Activated CD4-positive, CD25-positive, alpha-beta regulatory T cell treated with anti-CD3 and anti-CD28 coated beads, Interleukin-2, amount 50 U/mL, for 72 hours (primary cell): ENCODE data around the gene NAALADL1.
A peak's percentile ranks its signal among the peaks of the same experiment; 100 is the strongest.

ENCODE experiments used
- DNase-seq: peaks from one replicate; pipeline ENCODE4 v3.0.0; 2021

The NAALADL1 gene

DNA sequence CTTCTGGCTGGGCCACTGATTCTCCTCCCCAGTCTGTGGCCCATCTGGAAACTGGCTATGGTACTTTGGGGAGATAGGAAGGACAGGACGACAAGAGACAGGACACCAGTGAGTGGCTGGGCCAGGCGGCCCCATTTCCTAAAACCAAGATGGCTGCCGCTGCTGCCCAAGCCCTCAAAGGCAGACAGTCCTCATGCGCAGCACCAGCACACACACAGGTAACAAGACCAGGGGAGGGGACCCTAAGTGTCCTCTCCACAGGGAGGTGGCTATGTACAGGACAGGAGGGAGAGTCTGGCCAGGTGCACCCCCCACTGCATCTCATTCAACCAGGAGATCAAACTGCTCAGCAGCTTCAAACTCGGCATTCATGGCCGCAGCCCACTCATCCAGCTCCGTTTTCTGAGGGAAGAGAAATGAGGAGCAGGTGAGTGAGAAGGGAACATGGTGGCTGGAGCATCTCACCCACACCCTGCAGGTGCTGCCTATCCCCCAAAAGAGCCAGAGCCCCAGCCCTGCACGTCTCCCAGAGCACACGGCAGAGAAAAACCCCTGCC is 20.5 kb upstream of the NAALADL1 start:
- no peak for DNase-seq

DNA sequence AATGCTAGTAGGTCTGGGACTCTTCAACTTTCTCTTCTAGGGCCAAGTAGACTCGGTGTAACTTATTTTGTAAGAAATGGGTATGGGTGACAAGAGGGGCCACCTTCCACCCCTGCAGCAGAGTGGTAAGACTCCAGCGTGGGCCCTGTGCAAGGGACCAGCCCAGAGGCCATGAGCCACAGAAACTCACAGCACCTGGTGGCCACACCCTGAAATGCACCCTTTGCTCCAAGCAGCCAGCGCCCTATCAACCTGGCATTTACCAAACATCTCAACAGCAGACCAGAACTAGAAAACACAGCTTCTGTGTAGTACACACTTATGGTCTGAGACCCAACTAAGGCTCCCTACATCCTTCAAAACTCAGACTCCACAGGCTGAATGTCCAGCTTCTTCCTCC is 19.8 kb upstream of the NAALADL1 start:
- DNase-seq, result peak; percentile 72

DNA sequence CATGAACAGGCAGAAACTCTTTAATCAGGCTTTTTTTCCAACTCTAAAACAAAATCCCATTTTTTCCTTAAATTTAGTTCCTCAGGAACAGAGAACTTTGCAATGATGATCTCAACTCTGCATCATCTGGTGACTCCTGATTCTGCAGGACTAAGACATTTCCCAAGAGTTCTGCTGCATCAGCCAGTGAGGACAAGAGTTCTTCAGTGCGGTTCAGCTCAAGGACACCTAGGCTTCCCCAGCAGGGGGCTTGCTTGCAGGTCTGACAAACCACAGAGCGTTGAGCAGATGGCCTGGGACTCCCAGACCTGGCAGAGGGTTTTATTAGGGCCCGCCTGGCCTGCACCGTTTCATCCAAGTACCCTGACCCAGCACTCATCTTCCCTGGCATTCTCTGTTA is 19.1 kb upstream of the NAALADL1 start:
- no peak for DNase-seq

DNA sequence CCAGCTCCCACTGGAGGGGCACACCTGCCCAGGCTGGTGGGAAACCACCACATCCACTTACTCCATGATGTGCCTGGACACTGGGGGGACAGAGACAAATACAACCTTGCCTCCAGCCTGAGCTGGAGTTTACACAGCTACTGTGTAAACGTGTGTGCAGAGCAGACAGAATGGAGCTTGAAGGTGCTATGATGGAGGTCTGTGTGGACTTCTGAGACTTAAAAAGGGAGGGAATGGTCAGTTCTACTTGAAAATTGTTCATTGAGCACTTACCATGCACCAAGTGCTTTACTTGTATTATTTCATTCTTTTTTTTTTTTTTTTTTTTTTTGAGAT is 14.2 kb upstream of the NAALADL1 start:
- no peak for DNase-seq

DNA sequence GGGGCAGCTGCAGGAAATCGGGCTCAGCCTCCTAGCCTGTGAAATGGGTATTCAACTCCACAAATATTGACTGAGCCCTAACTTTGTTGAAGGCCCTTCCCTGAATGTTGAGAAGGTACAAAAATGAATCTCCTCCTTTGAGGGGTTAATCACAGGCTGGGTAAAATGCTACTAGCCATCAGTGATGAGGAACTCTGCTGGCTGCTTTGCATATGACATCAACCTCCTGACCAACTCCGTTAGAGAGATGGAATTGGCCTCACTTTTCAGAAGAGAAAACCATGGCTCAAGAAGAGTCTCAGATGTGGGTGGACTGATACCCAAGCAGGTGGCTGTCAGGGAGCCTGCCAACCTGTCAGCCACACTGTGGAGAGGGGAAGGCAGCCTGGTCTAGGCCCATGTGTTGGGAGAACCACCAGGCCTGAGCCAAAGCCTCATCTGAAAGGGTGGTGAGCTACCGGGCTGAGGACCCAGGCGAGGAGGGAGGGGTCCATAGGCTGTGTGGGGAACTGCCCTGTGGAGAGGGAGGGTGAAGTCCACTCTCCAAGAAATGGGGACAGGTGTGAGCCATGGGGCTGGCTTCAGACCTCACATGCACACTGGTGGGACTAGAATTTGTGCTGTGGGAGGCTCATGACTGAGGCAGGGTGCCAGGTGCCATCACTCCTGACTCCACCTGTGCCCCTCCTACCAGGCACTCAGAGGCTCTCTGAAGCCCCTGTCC is 13.7 kb upstream of the NAALADL1 start:
- no peak for DNase-seq

DNA sequence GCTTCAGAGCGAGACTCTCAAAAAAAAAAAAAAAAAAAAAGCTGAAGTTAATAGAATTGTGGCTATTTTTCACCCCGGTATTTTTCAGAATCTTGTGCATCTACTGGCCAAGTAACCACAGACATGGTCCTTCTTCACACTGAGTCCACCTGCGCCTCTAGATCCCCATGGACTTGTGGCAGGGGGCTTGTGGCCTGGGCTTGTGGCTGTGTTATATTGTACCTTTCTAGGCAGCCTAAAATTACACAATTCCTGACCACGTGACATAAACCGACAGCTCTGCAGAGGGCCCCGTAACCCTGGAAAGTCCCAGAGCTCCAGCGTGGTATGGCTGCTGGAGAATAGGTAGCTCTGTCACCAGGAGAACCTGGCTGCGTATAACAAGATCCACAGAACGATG is 10.9 kb upstream of the NAALADL1 start:
- no peak for DNase-seq

DNA sequence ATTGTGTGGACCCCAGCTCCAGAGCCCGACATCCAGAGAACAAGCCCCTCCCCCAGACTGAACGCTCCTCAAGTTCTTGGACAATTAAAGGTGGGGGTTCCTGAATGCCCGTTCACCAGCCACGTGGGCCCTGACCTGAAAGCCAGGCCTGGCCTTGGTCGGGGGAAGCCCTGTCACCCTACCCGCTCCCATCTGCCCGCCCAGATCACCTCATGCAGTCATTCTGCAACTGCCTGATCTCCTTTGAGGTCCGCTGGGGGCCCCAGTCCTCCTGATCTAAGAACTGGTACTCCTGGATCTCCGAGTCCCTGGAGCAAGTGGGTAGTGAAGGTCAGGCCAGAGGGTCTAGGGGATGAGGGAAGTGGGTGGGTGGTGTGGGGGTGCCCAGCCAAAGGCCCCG is 9.1 kb upstream of the NAALADL1 start:
- DNase-seq, result no peak

DNA sequence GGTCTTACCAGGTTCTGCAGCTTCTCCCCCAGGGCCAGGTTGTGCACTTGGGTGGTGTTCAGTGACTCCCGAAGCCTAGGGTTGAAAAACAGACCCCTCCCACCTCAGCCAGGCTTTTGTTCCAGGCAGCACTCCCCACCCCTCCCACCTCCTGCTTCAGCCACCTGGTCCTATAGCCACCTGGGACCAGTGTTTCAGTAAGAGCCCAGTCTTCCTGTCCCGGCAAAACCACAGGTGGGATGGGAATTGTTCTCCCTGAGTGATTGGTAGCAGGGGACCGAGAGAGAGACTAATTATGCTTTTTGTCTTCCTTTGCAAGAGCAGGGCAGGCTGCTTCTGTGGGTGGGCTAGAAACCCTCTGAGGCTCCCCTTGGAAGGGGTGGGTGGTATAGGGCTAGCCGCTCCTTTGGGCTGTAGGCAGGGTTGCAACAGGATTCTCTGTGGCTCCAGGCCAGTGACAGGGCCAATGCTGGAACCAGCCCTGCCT is 8.5 kb upstream of the NAALADL1 start:
- DNase-seq, result no peak

DNA sequence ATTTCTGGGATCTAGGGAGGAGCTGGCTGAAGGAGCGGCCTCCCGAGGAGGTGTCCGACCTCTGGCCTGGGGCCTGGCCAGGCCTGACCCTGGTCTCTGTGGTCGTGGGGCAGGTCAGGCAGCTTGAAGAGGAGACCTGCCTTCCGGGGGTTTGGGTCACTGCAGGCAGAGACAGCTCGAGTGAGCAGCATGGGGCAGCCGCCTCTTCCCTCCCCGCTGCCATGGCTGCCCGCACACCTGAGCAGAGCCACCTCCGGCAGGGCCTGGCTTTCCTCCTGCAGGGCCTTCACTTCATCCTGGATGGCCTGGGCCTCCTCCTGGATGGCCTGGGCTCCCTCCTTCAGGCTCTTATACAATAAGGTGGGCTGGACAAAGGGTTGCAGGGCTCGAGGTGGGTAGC is 8.0 kb upstream of the NAALADL1 start:
- no peak for DNase-seq

DNA sequence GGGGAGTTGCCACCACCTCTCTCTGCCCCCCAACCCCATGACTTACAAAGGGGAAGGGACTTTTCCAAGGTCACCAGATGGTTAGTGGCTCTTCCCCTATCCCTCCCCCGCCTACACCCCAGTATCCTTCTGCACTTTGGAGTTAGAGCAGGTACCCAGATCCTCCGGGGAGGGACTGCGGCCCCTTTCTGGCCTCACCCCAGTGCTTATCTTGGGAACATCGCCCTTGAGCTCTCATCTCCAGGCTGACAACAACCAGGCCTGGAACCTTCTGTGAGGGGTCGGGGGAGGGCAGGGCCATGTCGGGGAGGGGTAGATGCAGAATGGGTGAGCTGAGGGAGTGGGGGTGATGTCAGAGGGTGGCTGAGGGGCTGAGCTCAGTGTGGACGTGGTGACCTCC is 7.5 kb upstream of the NAALADL1 start:
- DNase-seq, result no peak

DNA sequence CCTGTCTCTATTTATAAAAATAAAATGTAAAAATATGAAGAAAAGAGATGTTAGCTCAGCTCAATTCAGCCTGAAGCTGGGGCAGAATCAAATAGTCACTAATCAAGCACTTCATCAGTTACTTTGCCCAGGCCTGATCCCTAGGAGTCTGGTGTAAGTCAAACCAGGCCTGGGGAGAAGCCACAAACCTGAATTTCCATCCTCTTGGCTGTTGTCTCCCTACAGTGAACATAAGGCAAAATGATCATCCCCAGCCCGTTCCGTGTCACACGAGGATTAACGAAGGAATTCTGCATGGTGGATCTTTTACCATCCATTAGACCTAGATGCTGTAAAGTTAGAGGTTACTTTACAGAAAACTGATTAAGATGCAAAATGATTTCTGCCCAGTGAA is 6.5 kb upstream of the NAALADL1 start:
- no peak for DNase-seq

DNA sequence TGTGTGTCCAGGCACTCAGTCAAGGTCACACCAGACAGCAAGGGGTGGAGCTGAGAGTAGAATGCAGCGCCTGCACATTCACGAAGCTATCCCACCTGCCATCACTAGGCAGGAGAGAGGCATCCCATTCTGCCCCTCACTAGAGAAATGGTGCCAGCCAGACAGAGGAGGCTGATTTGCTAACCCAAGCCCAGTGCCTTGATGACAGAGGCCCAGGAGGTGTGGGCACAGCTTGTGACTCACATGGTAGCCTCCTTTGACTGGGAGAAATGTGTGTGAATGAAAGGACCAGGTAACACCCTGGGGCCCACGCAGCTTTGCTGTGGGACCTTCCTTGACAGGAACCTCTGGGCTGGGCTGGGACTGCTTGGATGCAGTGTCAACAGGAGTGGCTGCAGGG is 5.2 kb upstream of the NAALADL1 start:
- DNase-seq, result no peak

DNA sequence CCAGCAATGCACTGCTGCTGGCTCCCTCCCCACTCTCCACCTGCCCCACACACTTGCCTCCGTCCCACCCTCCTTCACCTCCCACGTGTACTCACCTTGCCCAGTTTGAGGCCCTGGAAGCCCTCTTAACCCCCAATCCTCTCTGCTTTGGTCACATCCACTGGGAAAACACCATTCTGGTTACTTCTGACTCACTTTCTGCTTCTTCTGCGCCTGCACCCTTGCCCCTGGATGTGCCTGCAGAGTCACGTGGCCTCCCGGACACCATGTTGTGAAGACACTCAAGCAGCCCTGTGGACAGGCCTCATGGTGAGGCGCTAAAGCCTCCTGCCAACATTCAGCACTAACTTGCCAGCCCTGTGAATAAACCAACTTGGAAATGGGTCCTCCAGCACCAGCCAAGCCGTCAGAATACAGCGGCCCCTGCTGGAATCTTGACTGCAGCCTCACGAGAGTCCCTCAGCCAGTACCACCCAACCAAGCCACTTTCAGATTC is 2.6 kb upstream of the NAALADL1 start:
- DNase-seq, result no peak

DNA sequence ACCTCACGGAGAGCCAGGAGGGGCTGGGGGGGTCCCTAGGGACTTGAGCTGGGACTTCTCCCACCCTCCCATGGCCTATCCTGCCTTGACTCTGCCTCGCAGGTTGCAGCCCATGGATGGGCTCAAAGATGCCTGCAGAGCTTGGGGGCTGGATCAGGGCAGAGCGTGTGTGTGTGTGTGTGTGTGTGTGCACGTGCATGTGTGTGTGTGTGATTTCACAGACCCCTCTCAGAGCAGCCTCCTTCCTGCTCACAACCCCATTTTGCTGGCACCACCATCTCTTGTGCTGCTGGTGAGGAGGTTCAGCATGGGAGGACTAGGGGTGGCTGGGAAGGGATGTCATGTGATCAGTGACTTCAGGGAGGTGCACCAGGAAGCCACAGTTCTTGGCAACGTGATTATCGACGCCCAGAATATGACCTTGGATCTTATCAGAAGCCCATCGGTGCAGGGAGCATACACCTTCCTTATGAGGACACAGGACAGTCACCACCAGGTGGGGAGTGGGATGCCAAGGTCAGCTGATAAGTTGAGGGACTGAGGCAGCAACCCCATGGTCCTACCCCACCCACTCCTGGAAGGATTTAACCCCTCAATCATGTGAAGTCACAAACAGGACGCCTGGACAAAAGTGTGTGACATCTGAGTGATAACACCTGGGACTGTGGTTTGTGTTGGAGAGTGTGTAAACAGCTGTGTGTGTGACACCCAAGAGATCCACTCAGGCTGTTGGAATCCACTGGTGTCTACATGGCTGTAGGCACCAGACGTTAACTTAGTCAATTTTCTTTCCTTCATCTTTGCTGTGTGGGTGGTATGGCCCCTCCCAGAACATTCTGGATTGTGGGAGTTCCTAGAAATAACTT is 1.8 kb upstream of the NAALADL1 start:
- no peak for DNase-seq

DNA sequence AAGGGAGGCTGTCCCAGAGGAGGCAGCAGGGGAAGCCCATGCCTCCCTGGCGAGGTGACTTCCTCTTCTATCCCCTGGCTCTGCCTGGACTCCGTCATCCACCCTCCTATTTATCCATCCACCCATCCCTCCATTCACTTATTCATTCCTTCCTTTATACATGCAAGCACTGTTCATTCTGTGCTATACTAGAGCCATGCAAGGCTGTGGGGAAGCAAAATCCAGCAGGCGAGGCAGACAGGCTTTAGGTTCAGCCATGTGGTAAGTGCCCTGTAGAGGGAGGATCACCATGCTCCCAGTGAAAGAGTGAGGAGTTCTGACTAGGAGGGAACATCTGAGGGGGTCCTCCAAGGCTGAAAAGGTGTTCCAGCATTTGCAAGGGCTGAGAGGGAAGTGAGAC is 1.2 kb upstream of the NAALADL1 start:
- no peak for DNase-seq

DNA sequence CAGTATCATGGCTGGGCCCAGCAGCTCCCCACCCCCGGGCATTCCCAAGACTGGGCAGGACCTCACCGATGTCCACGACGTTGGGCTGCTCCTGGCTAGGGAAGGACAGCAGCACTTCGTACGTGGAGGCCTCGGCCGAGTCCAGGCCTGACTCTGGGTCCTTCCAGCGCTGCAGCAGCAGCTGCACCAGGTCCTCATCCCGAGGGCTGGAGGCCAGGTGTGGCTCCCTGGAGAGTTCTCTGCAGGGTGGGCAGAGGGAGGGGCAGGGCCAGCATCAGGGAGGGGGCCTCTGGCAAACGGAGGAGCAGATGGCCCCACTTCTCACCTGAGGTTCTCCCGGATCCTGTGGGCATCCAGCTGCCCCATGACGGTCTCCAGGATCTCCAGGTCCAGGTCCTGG is 341 bp downstream of the NAALADL1 start:
- DNase-seq, result no peak

DNA sequence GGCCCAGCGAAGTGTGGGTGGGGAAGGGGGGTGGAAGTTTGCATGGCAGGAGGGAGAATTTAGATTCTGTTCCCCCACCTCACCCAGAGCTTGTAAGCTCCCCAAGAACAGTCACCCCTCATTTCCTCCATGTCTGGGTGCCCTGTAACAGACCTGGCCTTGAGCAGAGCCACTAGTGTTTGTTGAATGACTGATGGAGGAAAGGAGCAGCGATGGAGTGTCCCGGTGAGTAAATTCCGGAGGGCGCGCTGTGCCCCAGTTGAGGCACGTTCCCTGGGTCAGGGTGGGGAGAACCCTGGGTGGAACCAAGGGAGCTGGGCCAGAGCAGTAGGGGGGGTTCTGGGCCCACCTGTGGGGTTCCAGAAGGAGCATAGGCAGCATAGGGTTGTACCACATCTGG is 827 bp downstream of the NAALADL1 start:
- no peak for DNase-seq

DNA sequence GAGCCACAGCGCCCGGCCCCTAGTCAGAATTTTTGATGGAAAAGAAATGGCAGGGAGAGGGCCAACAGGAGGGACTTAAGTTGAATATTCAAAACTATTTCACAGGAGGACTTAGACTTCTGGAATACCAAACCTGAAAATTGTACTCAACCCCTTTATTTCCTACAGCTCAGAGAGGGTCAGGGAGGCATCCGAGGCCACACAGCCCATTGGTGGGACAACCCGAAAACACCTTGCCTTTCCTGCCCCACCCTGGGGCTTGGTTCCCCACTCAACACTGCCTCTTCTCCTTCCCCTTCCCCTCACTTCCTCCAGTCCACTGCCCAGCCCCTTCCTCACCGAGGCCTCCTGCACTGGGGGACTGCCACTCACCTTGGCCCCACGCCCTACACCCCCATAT is 1.4 kb downstream of the NAALADL1 start:
- no peak for DNase-seq

DNA sequence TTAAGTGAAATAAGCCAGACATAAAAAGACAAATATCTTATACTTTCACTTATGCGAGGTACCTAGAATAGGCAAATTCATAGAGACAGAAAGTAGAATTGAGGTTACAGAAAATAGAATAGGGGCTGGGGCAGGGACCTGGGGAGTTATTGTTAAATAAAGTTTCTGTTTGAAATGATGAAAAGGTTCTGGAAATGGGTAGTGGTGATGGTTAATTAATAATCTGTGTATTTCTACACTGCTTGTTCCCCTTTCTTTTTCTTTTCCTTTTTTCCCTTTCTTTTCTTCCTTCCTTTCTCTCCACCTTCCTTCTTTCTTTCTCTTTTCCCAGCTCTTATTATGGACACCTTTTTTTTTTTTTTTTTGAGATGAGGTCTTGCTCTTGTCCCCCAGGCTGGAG is 2.8 kb downstream of the NAALADL1 start:
- no peak for DNase-seq

DNA sequence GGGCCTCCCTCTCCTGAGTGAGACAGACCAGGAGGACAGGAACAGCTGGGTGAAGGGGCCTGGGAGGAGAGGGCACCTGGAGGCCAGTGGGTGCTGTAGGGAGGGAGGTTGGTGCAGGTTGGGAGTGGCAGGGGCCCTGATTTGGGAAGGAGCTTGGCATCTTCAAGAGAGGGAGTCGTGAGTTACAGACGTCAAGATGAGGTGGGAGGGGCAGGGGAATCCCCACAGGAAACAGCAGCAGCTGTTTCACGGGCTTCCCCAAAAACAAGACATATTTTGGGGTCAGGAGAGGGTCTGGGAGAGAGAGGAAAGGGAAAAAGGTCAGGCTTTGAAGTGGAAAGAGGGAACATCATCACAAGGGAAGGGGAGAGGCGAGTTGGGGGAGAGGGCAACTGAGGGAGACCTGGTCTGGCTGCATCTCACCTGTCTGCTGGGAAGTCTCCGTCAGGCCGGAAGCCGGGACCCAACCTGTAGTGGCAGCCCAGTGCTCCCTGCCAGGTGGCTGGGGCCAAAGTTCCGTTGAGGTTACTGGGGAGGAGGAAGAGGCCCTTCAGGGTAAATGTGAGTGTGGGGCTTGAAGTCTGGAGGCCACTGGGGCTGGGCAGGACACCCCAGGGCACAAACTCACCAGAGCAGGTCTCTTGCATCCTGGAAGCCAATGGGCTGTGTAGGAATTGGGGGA is 4.4 kb downstream of the NAALADL1 start:
- DNase-seq, result no peak

DNA sequence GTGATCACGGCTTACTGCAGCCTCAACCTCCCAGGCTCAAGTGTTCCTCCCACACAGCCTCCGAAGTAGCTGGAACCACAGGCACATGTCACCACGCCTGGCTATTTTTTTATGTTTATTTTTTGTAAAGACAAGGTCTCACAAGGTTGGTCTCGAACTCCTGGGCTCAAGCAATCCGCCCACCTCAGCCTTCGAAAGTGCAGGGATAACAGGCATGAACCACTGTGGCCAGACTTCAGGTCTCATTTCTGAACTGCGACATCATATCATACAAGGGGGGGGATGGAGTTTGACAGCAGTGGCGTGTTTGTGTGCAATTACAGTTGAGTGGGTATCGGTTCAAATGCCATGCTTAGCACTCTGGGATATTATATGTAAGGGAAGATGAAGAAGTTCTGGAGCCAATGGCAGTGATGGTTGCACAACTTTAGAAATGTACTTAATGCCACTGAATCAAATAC is 6.9 kb downstream of the NAALADL1 start:
- no peak for DNase-seq

DNA sequence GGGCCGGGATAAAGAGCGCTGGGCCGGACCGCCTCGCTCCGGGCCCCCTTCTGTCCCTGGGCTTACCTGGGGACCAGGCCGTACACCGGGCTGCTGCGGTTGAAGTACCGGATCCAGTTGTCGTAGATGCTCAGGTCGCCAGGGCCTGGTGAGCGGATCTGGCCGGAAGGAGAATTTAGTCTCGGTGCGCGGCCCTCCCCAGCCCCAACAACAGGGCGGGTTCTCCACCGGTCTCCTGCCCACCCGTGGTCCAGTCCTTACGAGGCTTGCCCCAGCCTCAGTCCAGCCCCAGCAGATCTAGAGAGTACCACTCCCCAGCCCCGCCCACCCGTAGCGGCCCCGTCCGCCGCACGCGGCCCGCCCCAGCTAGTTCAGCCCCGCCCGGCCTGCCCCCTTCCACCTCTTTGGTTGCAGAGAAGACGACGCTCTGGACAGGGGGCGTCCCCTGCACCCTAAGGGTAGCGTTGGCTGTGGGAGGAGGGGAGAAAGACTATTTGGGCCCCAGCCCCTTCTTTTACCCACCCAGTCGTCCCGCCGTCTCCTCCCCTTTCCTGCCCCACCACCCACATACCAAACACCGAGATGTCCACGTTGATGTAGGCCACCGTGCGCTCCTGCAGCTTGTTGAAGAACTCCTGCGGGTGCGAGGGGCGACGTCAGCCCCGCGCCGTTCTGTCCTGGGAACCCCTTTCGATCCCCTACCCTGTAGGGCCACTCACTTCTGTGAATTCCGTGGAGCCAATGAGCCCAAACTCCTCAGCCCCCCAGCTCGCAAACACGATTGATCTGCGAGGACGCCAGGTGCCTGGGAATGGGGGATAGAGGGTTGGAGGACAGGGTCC is 10.6 kb downstream of the NAALADL1 start:
- peak; percentile 43 for DNase-seq
